Epithelial cell of esophagus (primary cell): ENCODE results near the gene NT5DC2.
A peak's percentile ranks its signal among the peaks of the same experiment; 100 is the strongest.

Source experiments
- DNase-seq: peaks from one replicate; pipeline ENCODE4 v3.0.0; 2010; ENCODE audit warnings: low read depth
- H3K4me3 ChIP-seq: 2 replicates; pipeline ENCODE4 v1.5.1; 2011; ENCODE audit warnings: mild to moderate bottlenecking, low read length, control low read depth
- TF ChIP-seq, protein P1 (sequence below): IDR thresholded peaks from 2 replicates; pipeline ENCODE4 v1.5.1; 2011; ENCODE audit warnings: low read depth, mild to moderate bottlenecking, low read length, control low read depth, inconsistent platforms; ENCODE audit not compliant: insufficient read depth; ENCODE audit errors: missing control alignments

Gene NT5DC2

GRCh38 chr3:52533623-52534280, at the start of gene NT5DC2:
Gene NT5DC2 (minus strand): TSS chr3:52533857. CDS start chr3:52533737, 120 bp downstream.
- TF ChIP-seq, protein P1, sequence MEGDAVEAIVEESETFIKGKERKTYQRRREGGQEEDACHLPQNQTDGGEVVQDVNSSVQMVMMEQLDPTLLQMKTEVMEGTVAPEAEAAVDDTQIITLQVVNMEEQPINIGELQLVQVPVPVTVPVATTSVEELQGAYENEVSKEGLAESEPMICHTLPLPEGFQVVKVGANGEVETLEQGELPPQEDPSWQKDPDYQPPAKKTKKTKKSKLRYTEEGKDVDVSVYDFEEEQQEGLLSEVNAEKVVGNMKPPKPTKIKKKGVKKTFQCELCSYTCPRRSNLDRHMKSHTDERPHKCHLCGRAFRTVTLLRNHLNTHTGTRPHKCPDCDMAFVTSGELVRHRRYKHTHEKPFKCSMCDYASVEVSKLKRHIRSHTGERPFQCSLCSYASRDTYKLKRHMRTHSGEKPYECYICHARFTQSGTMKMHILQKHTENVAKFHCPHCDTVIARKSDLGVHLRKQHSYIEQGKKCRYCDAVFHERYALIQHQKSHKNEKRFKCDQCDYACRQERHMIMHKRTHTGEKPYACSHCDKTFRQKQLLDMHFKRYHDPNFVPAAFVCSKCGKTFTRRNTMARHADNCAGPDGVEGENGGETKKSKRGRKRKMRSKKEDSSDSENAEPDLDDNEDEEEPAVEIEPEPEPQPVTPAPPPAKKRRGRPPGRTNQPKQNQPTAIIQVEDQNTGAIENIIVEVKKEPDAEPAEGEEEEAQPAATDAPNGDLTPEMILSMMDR: no peak
- peak; percentile 71 for DNase-seq
- H3K4me3 ChIP-seq: peak within 1 kb of the TSS; percentile 52

- H3K4me3 ChIP-seq: no peak overlapping the region
- DNase-seq: no peak
- TF ChIP-seq, protein P1: no peak
Observed at GRCh38 chr3:52574056-52574965, 40.7 kb upstream of the NT5DC2 start.

GRCh38 chr3:52572221-52572620, 38.6 kb upstream of the NT5DC2 start:
- no peak overlapping the region for H3K4me3 ChIP-seq
- TF ChIP-seq, protein P1: no peak
- DNase-seq: no peak

DNA sequence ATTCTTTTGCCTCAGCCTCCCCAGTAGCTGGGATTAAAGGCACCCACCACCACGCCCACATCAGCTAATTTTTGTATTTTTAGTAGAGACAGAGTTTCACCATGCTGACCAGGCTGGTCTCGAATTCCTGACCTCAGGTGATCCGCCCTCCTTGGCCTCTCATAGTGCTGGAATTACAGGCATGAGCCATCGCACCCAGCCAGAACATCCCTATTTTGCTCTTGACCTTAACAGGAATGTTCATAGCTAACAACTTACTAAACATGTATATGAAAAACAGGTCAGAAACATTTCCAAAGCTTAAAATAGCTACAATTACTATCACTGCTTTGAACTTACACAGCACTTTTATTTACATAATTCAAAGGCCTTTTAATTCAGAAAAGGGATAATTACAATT, 36.4 kb upstream of the NT5DC2 start:
- TF ChIP-seq, protein P1: no peak
- DNase-seq: no peak

GRCh38 chr3:52568069-52568468, 34.4 kb upstream of the NT5DC2 start:
- TF ChIP-seq, protein P1: no peak
- no peak overlapping the region for H3K4me3 ChIP-seq
- DNase-seq: no peak

More for the DNA sequence above, 36.4 kb upstream of the NT5DC2 start:
- H3K4me3 ChIP-seq: no peak overlapping the region

DNA sequence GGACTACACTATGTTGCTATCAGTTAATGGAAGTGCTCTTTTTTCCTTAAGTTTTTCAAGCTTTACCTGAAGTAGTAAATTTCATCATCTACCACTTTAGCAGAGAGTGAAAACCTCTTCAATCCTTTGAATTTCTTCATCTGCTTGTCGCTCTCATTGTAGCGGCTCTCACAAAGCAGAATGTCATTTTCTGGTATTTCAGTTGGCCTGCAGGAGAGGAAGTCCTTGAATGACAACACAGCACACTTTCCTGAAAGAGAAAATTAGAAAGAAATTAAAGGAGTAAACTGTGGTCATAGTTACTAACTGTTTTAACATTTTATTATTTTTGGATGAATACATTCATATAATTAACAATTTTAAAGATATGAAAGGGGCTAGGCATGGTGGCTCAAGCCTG, 30.3 kb upstream of the NT5DC2 start:
- no peak overlapping the region for H3K4me3 ChIP-seq
- TF ChIP-seq, protein P1: no peak
- no peak for DNase-seq
